ENCODE measurements around the gene ACTR1B. TPM values are rescaled to one million over a fixed set of nuclear protein-coding genes. Genes with fewer than 3 reads are reported as not detected.

ACTR1B gene
- total RNA-seq, 4 donors from 2014 or later = 62.3 to 95.6 (median 88.4) TPM

- Histone ChIP-seq H3K27ac (no peak overlapping the region), H3K4me1 (peaks cover 0 to 4% (median 0%) of the 10 kb centered on the region in 3 donors), H3K36me3 (no peaks in the 10 kb centered on the region), H3K27me3 (no peaks in the 10 kb centered on the region), H3K9me3 (no peaks in the 10 kb centered on the region), H3K4me3 (no peak overlapping the region)
- TF ChIP-seq CTCF (IDR thresholded peaks at IDR 0.05) (peak in 3 of 4 experiments; percentile 36 to 58 (median 57)), POLR2A (IDR thresholded peaks at IDR 0.05) (no peak)
- ATAC-seq = peak; percentile 35
- WGBS, 2 donors (ENCODE audit: low coverage in 1 of 2) = 50 to 69% methylated on average over 8 to 11 of the region's 11 CpGs
Measured at GRCh38 chr2:97699765-97700444, 36.1 kb upstream of the ACTR1B start.

GRCh38 chr2:97698530-97698929, 34.7 kb upstream of the ACTR1B start:
- Histone ChIP-seq H3K36me3 (no peaks in the 10 kb centered on the region), H3K27ac (no peak overlapping the region), H3K4me3 (no peak overlapping the region), H3K27me3 (no peaks in the 10 kb centered on the region), H3K9me3 (no peaks in the 10 kb centered on the region), H3K4me1 (peaks cover 0 to 4% (median 0%) of the 10 kb centered on the region in 3 donors)
- no peak for ATAC-seq
- TF ChIP-seq CTCF (IDR thresholded peaks at IDR 0.05) (no peak), POLR2AphosphoS5 (IDR thresholded peaks at IDR 0.05) (no peak), POLR2A (IDR thresholded peaks at IDR 0.05) (no peak)
- WGBS, 2 donors (ENCODE audit: low coverage in 1 of 2) = 61 to 79% methylated on average over 2 to 3 of the region's 4 CpGs

GRCh38 chr2:97697252-97698235, 33.7 kb upstream of the ACTR1B start:
- 24% methylated on average over 13 of the region's 14 CpGs for WGBS, 2 donors (ENCODE audit: low coverage in 1 of 2)
- Histone ChIP-seq H3K27me3 (no peaks in the 10 kb centered on the region), H3K4me3 (no peak overlapping the region), H3K36me3 (no peaks in the 10 kb centered on the region), H3K4me1 (peaks cover 0 to 4% (median 0%) of the 10 kb centered on the region in 3 donors), H3K9me3 (no peaks in the 10 kb centered on the region), H3K27ac (no peak overlapping the region)
- peak; percentile 94 to 98 (median 95) for TF ChIP-seq CTCF (IDR thresholded peaks at IDR 0.05)
- no peak for TF ChIP-seq POLR2A (IDR thresholded peaks at IDR 0.05)
- peak; percentile 86 for ATAC-seq

- Histone ChIP-seq H3K9me3 (no peaks in the 10 kb centered on the region), H3K4me3 (no peak overlapping the region), H3K4me1 (peaks cover 0 to 4% (median 0%) of the 10 kb centered on the region in 3 donors), H3K36me3 (no peaks in the 10 kb centered on the region), H3K27ac (no peak overlapping the region), H3K27me3 (no peaks in the 10 kb centered on the region)
- 89% methylated on average over 4 of the region's 5 CpGs; no CpG with 5 or more reads in 1 of the 2 donors for WGBS, 2 donors (ENCODE audit: low coverage in 1 of 2)
- no peak for ATAC-seq
- TF ChIP-seq EP300 (IDR thresholded peaks at IDR 0.05) (no peak), POLR2AphosphoS5 (IDR thresholded peaks at IDR 0.05) (no peak), CTCF (IDR thresholded peaks at IDR 0.05) (no peak), POLR2A (IDR thresholded peaks at IDR 0.05) (no peak)
Measured at GRCh38 chr2:97695744-97696143, 31.9 kb upstream of the ACTR1B start.

All from gastroesophageal sphincter (tissue), 4 donors.